ENCODE data around the gene ANKRD17. TPM values are rescaled to one million over a fixed set of nuclear protein-coding genes. Genes with fewer than 3 reads are reported as not detected.

Gene ANKRD17, protein sequence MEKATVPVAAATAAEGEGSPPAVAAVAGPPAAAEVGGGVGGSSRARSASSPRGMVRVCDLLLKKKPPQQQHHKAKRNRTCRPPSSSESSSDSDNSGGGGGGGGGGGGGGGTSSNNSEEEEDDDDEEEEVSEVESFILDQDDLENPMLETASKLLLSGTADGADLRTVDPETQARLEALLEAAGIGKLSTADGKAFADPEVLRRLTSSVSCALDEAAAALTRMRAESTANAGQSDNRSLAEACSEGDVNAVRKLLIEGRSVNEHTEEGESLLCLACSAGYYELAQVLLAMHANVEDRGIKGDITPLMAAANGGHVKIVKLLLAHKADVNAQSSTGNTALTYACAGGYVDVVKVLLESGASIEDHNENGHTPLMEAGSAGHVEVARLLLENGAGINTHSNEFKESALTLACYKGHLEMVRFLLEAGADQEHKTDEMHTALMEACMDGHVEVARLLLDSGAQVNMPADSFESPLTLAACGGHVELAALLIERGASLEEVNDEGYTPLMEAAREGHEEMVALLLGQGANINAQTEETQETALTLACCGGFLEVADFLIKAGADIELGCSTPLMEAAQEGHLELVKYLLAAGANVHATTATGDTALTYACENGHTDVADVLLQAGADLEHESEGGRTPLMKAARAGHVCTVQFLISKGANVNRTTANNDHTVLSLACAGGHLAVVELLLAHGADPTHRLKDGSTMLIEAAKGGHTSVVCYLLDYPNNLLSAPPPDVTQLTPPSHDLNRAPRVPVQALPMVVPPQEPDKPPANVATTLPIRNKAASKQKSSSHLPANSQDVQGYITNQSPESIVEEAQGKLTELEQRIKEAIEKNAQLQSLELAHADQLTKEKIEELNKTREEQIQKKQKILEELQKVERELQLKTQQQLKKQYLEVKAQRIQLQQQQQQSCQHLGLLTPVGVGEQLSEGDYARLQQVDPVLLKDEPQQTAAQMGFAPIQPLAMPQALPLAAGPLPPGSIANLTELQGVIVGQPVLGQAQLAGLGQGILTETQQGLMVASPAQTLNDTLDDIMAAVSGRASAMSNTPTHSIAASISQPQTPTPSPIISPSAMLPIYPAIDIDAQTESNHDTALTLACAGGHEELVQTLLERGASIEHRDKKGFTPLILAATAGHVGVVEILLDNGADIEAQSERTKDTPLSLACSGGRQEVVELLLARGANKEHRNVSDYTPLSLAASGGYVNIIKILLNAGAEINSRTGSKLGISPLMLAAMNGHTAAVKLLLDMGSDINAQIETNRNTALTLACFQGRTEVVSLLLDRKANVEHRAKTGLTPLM (N-terminal part only)
- 19.3 to 22.7 TPM (median 22.4 TPM) in 5 replicates for total RNA-seq (2022; extraction: Qiagen RNA extraction)

DNA sequence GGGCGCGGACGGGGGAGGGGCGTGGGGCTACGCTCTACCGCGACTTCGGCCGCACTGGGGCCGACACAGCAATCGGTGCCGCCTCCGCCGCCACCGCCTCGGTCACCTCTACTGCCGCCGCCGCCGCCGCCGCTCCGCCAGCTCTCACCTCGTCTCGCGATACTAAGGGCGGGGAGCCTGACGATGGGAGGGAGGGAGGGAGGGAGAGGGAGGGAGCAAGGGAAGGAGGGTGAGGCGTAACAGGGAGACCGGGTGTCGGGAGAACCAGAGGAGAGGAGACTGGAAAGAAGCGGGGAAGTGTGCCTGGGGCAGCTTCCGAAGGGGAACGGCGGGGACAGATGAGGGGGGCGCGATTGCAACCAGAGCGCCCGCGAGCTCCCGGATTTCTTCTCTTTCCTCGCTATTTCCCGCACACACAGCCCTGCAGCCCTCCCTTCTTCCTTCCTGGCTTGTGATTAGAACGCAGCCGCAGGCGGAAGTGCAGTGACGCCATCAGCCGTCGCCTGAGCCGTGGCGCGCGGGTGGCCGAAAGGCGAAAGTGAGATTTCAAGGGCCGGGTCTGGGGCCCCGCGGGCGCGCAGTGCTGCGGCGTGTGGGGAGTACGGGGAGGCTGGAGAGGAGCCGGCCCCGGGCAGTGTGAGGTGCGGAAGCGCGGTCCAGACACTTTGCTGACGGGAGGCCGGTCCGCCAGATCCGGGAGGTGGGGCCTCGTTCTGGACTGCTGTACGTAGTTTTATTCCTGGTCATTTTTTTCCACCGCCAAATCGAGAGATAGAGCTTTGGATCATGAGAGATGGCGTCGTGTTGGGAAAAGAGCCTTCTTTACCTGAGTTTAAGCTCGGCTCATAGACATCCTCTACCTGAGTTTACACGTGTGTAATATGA lies at the start of gene ANKRD17:
TSS of gene ANKRD17 (minus strand) at position 113 of the 885 bp plus-strand sequence. CDS start 130 bp downstream, outside the sequence.

DNA sequence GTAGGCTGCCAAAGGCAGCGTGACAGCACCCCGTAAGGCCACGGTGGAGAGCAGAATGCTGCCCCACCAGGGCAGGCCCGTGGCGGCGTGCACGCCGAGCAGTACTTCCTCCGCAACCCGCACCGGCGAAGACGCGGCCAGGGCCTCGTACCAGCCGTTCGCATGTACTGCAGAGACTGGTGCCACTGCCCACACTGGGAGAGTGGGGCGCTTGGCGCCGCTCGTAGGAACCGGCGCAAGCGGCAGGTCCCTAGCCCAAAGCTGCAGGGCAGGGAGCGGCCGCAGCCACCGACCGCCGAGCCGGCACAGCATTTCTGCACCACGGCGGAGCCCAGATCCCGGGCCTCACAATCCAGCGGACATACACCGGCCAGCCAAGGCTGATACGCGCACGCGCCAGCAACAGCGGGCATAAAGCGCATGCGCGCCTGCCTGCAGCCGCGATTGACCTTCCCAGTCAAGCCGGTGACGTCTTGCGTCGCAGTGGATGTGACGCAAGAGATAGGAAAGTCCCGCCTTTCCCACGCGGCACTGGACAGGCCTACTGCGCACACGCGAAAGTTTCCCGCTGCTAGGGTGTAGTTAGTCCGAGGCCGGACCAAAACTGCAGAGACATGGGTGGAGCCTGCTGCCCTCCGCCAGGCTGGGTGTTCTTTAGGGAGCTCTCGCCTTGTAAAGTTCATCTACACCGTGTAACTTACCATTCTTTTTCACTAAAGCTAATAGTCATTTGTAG lies 189.1 kb downstream of the ANKRD17 start, which contains the start of gene COX18:
TSS of gene COX18 (minus strand) at position 379 of the 736 bp plus-strand sequence. CDS start at position 312, 67 bp downstream.

Other genes starting within 250 kb of the ANKRD17 start
- gene COX18, start 189.1 kb downstream of the ANKRD17 start, total RNA-seq (2022; extraction: Qiagen RNA extraction) = 5.5 to 7.3 TPM (median 6.3 TPM) in 5 replicates
- gene ALB, start 145.5 kb upstream of the ANKRD17 start, total RNA-seq (2022; extraction: Qiagen RNA extraction) = not detected in 5 replicates
- 1.7 to 2.5 TPM (median 2.0 TPM) in 5 replicates for gene AFP, start 177.4 kb upstream of the ANKRD17 start, total RNA-seq (2022; extraction: Qiagen RNA extraction)
- gene AFM, start 222.9 kb upstream of the ANKRD17 start, total RNA-seq (2022; extraction: Qiagen RNA extraction) = not detected in 5 replicates